HG02623 (cell line): ENCODE data around the gene ATP6V1B1.

ENCODE experiments used
- ATAC-seq: cut with Tn5 transposase; IDR thresholded peaks from one replicate; pipeline ENCODE4 v1.9.1; 2021; ENCODE audit warnings: moderate library complexity; ENCODE audit not compliant: unreplicated experiment

ATP6V1B1 gene

GRCh38 chr2:70943205-70943871 is 7.6 kb downstream of the ATP6V1B1 start:
- no peak for ATAC-seq

- no peak for ATAC-seq
Observed at GRCh38 chr2:70944111-70944690, 8.5 kb downstream of the ATP6V1B1 start.

GRCh38 chr2:70946832-70947442 is 11.2 kb downstream of the ATP6V1B1 start:
- ATAC-seq = no peak

- ATAC-seq = no peak
Observed at GRCh38 chr2:70947556-70948184, 12.0 kb downstream of the ATP6V1B1 start.

- ATAC-seq = peak; percentile 88
Observed at GRCh38 chr2:70948337-70949003, 12.8 kb downstream of the ATP6V1B1 start.

GRCh38 chr2:70949086-70949485 is 13.4 kb downstream of the ATP6V1B1 start:
- no peak for ATAC-seq

GRCh38 chr2:70954886-70955285 is 19.2 kb downstream of the ATP6V1B1 start:
- ATAC-seq = no peak

GRCh38 chr2:70956141-70956540 is 20.4 kb downstream of the ATP6V1B1 start:
- no peak for ATAC-seq

- no peak for ATAC-seq
Observed at GRCh38 chr2:70957798-70958197, 22.1 kb downstream of the ATP6V1B1 start.

GRCh38 chr2:70958759-70959158 is 23.1 kb downstream of the ATP6V1B1 start:
- ATAC-seq = no peak

- ATAC-seq = no peak
Observed at GRCh38 chr2:70959271-70959761, 23.6 kb downstream of the ATP6V1B1 start.

- no peak for ATAC-seq
Observed at GRCh38 chr2:70959851-70960832, 24.4 kb downstream of the ATP6V1B1 start.

GRCh38 chr2:70960833-70961647 is 25.3 kb downstream of the ATP6V1B1 start:
- no peak for ATAC-seq

GRCh38 chr2:70961648-70961994 is 25.9 kb downstream of the ATP6V1B1 start:
- no peak for ATAC-seq

GRCh38 chr2:70962211-70962884 is 26.6 kb downstream of the ATP6V1B1 start:
- no peak for ATAC-seq

- ATAC-seq = no peak
Observed at GRCh38 chr2:70962885-70963878, 27.5 kb downstream of the ATP6V1B1 start.

- no peak for ATAC-seq
Observed at GRCh38 chr2:70964133-70964532, 28.4 kb downstream of the ATP6V1B1 start.
